GM10847 (cell line): Measurements from ENCODE around the gene TLE5.

Experiments used
- POLR2A ChIP-seq: IDR thresholded peaks from 2 replicates; pipeline ENCODE4 v1.6.1; 2011; ENCODE audit not compliant: insufficient read length; ENCODE audit errors: extremely low read depth

TLE5 gene

GRCh38 chr19:3027981-3028304, 34.4 kb downstream of the TLE5 start:
- no peak for TF ChIP-seq POLR2A

- no peak for TF ChIP-seq POLR2A
These were observed 35.0 kb downstream of the TLE5 start for GRCh38 chr19:3027292-3027691.

- no peak for TF ChIP-seq POLR2A
These were observed 35.5 kb downstream of the TLE5 start for GRCh38 chr19:3026768-3027167.

GRCh38 chr19:3025549-3025886, 36.8 kb downstream of the TLE5 start:
- no peak for TF ChIP-seq POLR2A

GRCh38 chr19:3024870-3025548, 37.3 kb downstream of the TLE5 start:
- TF ChIP-seq POLR2A, result no peak

GRCh38 chr19:3024509-3024869, 37.8 kb downstream of the TLE5 start:
- TF ChIP-seq POLR2A, result no peak

- no peak for TF ChIP-seq POLR2A
These were observed 41.9 kb downstream of the TLE5 start for GRCh38 chr19:3020321-3020960.

GRCh38 chr19:3019211-3019854, 43.0 kb downstream of the TLE5 start:
- no peak for TF ChIP-seq POLR2A

- no peak for TF ChIP-seq POLR2A
These were observed 44.4 kb downstream of the TLE5 start for GRCh38 chr19:3017923-3018322.

GRCh38 chr19:3015126-3016057, 46.9 kb downstream of the TLE5 start:
- TF ChIP-seq POLR2A, result no peak

- TF ChIP-seq POLR2A, result no peak
These were observed 48.2 kb downstream of the TLE5 start for GRCh38 chr19:3014135-3014534.

GRCh38 chr19:3013263-3013725, 49.0 kb downstream of the TLE5 start:
- no peak for TF ChIP-seq POLR2A

GRCh38 chr19:3012621-3013262, 49.6 kb downstream of the TLE5 start:
- TF ChIP-seq POLR2A, result no peak

GRCh38 chr19:3010871-3011270, 51.4 kb downstream of the TLE5 start:
- no peak for TF ChIP-seq POLR2A

GRCh38 chr19:3008994-3009393, 53.3 kb downstream of the TLE5 start:
- TF ChIP-seq POLR2A, result no peak

GRCh38 chr19:3007975-3008374, 54.3 kb downstream of the TLE5 start:
- TF ChIP-seq POLR2A, result no peak
